Measurements from ENCODE around the gene PCYT2. TPM values are rescaled to one million over a fixed set of nuclear protein-coding genes. Genes with fewer than 3 reads are reported as not detected.
A peak's percentile ranks its signal among the peaks of the same experiment; 100 is the strongest.

The PCYT2 gene
- total and polyA plus RNA-seq, 9 of the 15 experiments (the other 6 are each of a cell fraction or from before 2014, with no cell fraction given), result 0.92 to 134 (median 82.5) TPM

- ATAC-seq (no peak), FAIRE-seq (no peak), DNase-seq (ENCODE audit: extremely low read depth in 1 of 4, low spot score in 3 of 4) (no peak)
- TF ChIP-seq TBL1XR1 (IDR thresholded peaks at IDR 0.05; ENCODE audit: low read length in 2 of 2) (no peak), ZBTB5 (IDR thresholded peaks at IDR 0.05) (no peak), RFX1 (IDR thresholded peaks at IDR 0.05) (no peak), NEUROD1 (IDR thresholded peaks at IDR 0.05; ENCODE audit: borderline replicate concordance, low read depth, low read length, partially characterized antibody) (no peak), MYBL2 (IDR thresholded peaks at IDR 0.05; ENCODE audit: low read depth) (no peak), MYBL2 (CRISPR knock-in tag; IDR thresholded peaks at IDR 0.05; ENCODE audit: borderline replicate concordance) (no peak), MAX (CRISPR knock-in tag; IDR thresholded peaks at IDR 0.05) (no peak), ZNF197 (CRISPR knock-in tag; IDR thresholded peaks at IDR 0.05; ENCODE audit: low read depth) (no peak), SFPQ (IDR thresholded peaks at IDR 0.05; ENCODE audit: low read depth, low read length) (no peak), SP2 (IDR thresholded peaks at IDR 0.05; ENCODE audit: extremely low read depth, low read depth, low read length, poor library complexity, severe bottlenecking) (no peak)
- in situ Hi-C loops (cut with MboI) (no loop called here), intact Hi-C loops (cut with micrococcal nuclease) (no loop called here)
- 95% methylated on average over 24 of the region's 36 CpGs for WGBS (ENCODE audit: insufficient coverage, low coverage, missing lambda C conversion rate)
- Histone ChIP-seq H3K36me3 (ENCODE audit: control insufficient read depth, insufficient read depth, low read length) (peaks cover 66% of the 10 kb centered on the region; the same call in 2 of the 3 replicates), H3K9ac (ENCODE audit: insufficient read depth in 1 of 2, low read depth in 2 of 2, low read length in 2 of 2) (peak overlapping the region in 1 of 2 experiments; percentile 39; a peak in 1 of 4 replicates), H3K9me3 (replicated peaks; ENCODE audit: control insufficient read depth, insufficient read depth, low read depth, low read length) (no peaks in the 10 kb centered on the region), H4K20me1 (replicated peaks; ENCODE audit: control insufficient read depth, insufficient read depth, low read length) (peaks cover 16% of the 10 kb centered on the region), H3K4me2 (ENCODE audit: insufficient read depth, low read length) (no peak overlapping the region), H2AFZ (ENCODE audit: low read depth, low read length) (no peak overlapping the region), H3K79me2 (ENCODE audit: control insufficient read depth, insufficient read depth, low read length) (peaks cover 55% of the 10 kb centered on the region), H3K9me1 (ENCODE audit: control insufficient read depth, insufficient read depth, low read length) (peaks cover 6% of the 10 kb centered on the region), H3K27me3 (ENCODE audit: control insufficient read depth in 2 of 2, insufficient read depth in 2 of 2, low read length in 2 of 2) (no peaks in the 10 kb centered on the region), H3K27ac (ENCODE audit: extremely low read depth, low read depth, low read length) (no peak overlapping the region; the same call in 2 of the 3 replicates), H3K4me1 (replicated peaks in 1 of 2; ENCODE audit: control insufficient read depth in 2 of 2, insufficient read depth in 2 of 2, low read length in 2 of 2) (peaks cover 41 to 90% of the 10 kb centered on the region in 2 experiments), H3K4me3 (no peak overlapping the region)
- no TSS peak for BruUV-seq (replicated peaks)
- CTCF ChIA-PET (ENCODE audit: low intra/inter-chr PET ratio), result no interaction called here
- POLR2A ChIA-PET, result interaction anchor here (0.6 to 5.4 kb wide), 6 partner anchors 9 to 258 kb away, joined by 3 to 46 read pairs (median 6); partner anchors contain the start of genes MAFG and PDE6G
These were observed 3.1 kb upstream of the PCYT2 start for GRCh38 chr17:81914103-81914850.
